ENCODE results near the gene CTXN3.

GRCh38 chr5:127652952-127653611, 4.2 kb downstream of the CTXN3 start:
- TF ChIP-seq GATA2 (IDR thresholded peaks at IDR 0.05; ENCODE audit: insufficient read depth, insufficient read length, low read depth, low read length) (no peak), CTCF (IDR thresholded peaks at IDR 0.05; ENCODE audit: extremely low read depth in 1 of 2, insufficient read depth in 1 of 2, low read depth in 1 of 2, low read length in 2 of 2) (no peak), MAX (IDR thresholded peaks at IDR 0.05; ENCODE audit: insufficient read depth, insufficient read length) (no peak), EZH2 (IDR thresholded peaks at IDR 0.05; ENCODE audit: borderline replicate concordance, low read depth, low read length, severe bottlenecking) (no peak)
